Pulmonary artery endothelial cell (primary cell): ENCODE results near the gene CDH20. TPM values are rescaled to one million over a fixed set of nuclear protein-coding genes. Genes with fewer than 3 reads are reported as not detected.

ENCODE experiments used
- DNase-seq: peaks from one replicate; pipeline ENCODE4 v3.0.0-alpha.2; 2011; ENCODE audit warnings: low read depth, low spot score
- total RNA-seq: library from RNA; depleted of rRNA; stranded (reverse); fragments of >200 nt; gene quantifications from 2 replicates; pipeline ENCODE4 v1.2.3, GENCODE V29; 2014

The CDH20 gene
- total RNA-seq, 1 donor from 2014 or later: not detected

GRCh38 chr18:61572084-61572655, 238.9 kb downstream of the CDH20 start:
- no peak for DNase-seq

DNA sequence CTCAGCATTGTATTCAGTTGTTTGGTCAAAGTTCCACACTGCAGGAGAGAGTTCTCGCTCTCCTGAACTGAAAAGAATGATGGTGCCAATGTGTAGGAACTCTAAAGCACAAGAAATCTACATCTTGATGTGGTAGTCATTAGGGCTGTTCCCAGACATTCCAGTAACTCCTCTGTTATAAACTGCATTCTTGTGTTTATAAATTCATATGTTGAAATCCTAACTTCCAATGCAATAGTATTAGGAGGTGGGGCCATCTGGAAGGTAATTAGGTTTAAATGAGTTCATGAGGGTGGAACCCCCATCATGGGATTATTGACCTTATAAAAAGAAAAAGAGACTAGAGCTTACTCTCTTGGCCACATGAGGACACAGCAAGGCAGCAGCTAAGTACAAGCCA, 239.6 kb downstream of the CDH20 start:
- DNase-seq: no peak

DNA sequence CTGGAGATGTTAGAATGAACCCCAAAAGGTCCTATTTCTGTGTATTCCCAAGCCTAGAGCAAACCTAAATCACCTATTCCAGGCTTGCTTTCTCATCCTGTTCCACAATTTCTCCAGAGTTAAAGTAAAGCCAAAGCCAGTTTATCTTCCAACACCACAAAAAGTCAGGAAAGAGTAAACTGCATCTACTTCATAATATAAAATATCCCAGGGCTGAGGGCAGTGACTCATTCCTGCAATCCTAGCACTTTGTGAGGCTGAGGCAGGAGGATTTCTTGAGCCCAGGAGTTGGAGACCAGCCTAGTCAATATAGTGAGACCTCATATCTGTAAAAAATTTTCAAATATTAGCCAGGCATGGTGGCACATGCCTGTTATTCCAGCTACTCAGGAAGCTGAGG, 241.4 kb downstream of the CDH20 start:
- no peak for DNase-seq

DNA sequence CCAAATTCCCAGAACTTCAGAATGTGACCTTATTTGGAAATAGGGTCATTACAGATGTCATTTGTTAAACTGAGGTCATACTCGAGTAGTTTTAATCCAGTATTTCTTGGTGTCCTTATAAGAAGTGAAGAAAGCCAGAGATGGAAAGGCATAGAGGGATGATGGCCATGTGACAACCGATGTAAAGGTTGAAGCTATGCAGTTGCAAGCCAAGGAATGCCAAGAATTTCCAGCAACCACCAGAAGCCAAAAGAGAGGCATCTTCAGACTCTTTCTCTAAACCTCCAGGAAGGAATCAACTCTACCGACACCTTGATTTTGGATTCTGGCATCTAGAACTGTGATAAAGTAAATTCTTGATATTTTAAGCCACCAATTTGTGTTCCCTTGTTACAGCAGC, 242.2 kb downstream of the CDH20 start:
- no peak for DNase-seq

DNA sequence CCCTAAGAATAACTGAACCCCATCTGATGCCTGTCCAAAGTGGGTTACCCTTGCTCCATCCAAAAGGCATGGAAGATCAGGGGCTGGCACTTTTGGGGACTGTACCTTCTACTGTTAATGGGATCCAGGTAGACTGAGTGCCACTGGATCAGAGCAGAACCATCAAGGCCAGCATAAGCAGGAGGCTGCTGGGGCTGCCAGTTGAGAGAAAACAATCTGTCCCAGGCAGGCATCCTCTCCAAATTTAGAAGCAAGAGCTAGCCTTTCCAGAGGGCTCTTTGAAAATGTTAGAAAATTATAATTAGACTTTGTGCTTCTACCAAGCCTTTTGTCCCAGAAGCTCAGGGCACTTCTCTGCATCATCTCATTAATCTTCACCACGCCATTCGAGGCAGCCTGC, 245.6 kb downstream of the CDH20 start:
- no peak for DNase-seq

DNA sequence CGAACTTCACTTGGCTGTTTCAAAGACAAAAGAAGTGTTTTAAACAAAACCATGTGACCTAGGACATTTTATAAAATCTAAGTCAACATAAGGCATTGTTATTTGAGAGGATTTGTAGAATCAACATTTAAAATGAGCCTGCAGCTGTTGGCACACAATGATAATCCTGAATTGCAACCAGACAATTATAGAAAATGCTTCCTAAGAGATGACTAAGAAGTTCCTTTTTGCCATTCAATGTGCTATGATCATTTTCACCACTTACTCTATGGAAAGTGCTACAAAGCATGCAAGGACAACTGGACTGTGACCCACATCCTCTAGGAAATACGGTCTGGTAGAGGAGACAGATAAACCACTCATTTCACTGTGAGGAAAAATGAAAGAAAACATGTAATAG, 246.4 kb downstream of the CDH20 start:
- peak; percentile 29 for DNase-seq

- no peak for DNase-seq
Measured at GRCh38 chr18:61580046-61580445, 246.8 kb downstream of the CDH20 start.

DNA sequence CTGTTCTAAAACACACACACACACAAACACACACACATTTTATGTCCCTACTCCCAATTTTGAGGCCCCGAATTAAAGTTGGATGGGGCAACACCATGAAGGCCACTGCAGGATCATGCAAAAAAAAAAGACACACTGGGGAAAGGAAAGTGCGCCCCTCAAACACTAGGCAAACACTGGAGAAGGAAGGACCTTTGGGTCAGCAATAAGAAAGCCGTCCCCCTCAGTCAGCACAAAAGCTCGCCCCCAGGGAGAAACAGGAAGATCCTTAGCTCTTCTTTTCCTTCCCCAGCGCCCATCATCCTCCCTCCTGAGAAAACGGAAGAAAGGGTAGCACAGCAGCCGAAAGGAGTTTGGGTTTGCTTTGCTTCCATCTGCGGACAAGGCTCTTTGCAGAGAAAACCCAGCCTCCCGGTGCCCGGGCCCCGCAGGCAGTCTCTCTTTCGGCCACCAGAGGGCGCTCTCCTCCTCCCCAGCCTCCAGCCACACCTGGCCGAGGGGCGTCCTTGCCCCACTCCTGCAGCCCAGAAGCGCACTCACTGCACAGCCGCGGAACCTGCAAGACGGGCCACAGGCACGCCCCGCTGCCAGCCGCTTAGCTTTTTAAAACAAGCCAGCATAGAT, 248.5 kb downstream of the CDH20 start:
- no peak for DNase-seq

- DNase-seq: no peak
Measured at GRCh38 chr18:61582202-61582710, 249.0 kb downstream of the CDH20 start.

DNA sequence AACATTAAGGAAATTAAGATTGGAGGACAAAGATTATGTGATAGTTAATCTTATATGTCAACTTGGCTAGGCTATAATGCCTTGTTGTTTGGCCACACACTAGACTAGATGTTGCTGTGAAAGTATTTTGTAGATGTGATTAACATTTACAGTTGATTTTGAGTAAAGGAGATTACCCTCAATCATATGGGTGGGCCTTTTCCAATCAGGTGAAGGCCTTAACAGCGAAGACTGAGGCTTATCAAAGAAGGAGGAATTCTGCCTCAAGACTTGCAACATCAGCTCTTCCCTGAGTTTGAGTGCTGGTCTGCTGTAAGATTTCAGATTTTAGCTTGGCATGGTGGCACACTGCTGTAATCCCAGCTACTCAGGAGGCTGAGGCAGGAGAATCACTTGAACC, 250.3 kb downstream of the CDH20 start:
- DNase-seq: no peak

DNA sequence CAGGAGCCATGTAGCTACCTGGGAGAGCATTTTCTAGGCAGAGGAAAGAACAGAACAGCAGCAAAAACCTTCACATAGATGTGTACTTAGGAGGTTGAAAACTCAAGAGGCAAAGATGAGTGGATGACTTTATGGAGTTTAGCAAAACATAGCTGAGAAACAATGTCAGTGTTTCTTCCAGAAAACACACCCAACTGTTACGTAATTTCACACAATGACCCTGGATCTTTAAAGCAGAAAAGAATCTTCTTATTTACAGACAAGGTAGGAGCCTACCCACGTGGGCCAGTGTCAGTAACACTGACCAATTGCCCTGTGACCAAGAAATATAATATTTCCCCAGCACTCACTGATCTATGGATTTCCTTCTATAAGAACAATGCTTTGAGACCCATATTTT, 254.6 kb downstream of the CDH20 start:
- no peak for DNase-seq

- DNase-seq: no peak
Measured at GRCh38 chr18:61589053-61589723, 256.0 kb downstream of the CDH20 start.

- peak; percentile 50 for DNase-seq
Measured at GRCh38 chr18:61589724-61590065, 256.5 kb downstream of the CDH20 start.

- no peak for DNase-seq
Measured at GRCh38 chr18:61591253-61591652, 258.0 kb downstream of the CDH20 start.

DNA sequence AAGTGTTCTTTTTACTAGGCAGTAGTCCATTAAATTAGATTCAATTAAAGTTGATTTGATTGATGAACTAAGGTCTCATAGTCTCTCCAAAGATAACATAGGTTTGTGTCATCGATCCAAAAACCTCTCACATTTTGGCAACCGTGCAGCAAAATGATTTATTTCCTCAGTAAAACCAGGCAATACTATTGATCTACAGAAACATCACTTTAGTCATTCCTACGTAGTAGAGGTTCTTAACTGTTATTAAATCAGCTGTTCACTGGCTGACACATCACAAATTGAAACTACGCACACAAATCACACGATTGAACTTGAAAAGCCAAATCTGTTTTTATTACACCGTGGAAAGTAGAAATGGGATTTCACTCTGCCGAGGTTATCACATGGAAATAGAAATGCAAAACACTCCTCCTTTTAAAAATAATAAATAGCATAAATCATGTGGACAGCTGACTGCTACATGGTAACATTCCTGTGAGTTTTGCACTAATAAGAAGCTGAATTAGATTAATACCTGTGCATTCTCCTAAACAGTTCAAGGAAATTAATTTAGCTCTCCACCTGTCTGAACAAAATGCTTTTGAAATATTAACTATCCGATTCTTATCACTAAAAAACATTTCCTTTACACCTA, 262.5 kb downstream of the CDH20 start:
- no peak for DNase-seq

GRCh38 chr18:61596296-61596695, 263.1 kb downstream of the CDH20 start:
- no peak for DNase-seq

DNA sequence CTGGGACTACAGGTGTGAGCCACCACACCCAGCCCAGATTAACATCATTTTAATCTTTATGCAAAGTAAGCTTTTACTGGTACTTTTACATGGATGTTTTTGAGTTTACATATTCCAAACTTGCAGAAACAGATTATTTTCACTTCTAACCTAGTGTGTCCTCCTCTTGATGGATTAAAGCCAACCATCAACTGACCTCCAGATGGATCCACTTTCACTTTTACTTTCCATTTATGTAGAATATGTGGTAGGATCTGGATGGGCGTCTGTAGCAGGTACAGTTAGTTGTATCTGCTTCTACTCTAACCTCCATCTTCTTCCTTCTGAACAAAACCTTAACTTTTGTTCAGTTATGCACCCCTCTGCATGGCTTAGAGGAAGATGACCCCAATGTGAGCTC, 264.1 kb downstream of the CDH20 start:
- DNase-seq: no peak

DNA sequence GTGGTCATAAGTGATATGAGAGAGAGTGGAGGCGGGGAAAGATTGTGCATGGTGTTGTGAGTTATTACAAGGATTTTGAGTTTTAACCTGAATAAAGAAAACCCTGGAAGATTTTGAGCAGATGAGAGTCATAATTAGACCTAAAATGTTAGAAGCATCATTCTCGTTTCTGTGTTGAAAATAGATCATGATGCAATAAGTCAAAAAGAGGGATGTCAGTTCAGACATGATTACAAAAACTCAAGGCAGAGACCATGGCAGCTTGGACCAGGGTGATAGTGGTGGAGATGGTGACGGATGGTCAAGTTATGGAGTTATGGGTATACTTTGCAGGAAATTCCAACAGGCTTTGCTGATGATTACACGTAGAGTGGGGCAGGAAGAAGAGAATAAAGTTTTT, 267.2 kb downstream of the CDH20 start:
- DNase-seq: no peak

DNA sequence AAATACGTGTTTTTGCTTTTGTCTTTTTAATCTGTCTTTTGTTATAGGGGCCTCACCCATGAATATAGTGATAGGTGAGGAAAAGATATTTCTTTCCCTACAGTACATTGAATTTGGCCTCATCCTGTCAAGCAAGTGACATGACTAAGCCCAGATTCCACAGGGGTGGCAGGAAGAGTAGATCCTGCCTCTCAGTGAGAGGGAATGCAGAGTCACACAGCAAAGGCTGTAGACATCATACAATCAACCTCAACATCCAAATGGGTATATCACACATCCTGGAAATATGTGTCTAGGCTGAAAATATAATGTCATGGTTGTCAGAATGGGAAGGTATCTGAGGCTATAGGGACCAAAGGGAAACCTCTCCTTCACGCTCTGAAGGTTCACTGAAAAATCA, 269.6 kb downstream of the CDH20 start:
- no peak for DNase-seq
